ENCODE measurements around the gene TMPRSS6. TPM values are rescaled to one million over a fixed set of nuclear protein-coding genes. Genes with fewer than 3 reads are reported as not detected.

Gene TMPRSS6
- total RNA-seq, 6 experiments from 2014 or later = not detected

GRCh38 chr22:37103656-37104452, 5.7 kb downstream of the TMPRSS6 start:
- Mint-ChIP-seq H3K27me3 (ENCODE audit: insufficient read depth) (peaks cover 58% of the 10 kb centered on the region), H3K4me3 (no peak overlapping the region), H3K4me1 (ENCODE audit: low read depth) (no peaks in the 10 kb centered on the region), H3K9me3 (no peaks in the 10 kb centered on the region), H3K36me3 (ENCODE audit: low read depth) (no peaks in the 10 kb centered on the region), H3K27ac (no peak overlapping the region)
- no peak for DNase-seq
- no peak for TF ChIP-seq CTCF (IDR thresholded peaks at IDR 0.05)

GRCh38 chr22:37103151-37103550, 6.4 kb downstream of the TMPRSS6 start:
- H3K36me3 Mint-ChIP-seq (ENCODE audit: low read depth) = no peaks in the 10 kb centered on the region
- no peak for DNase-seq
- no peak overlapping the region for H3K27ac Mint-ChIP-seq
- no peak for TF ChIP-seq CTCF (IDR thresholded peaks at IDR 0.05)
- no peaks in the 10 kb centered on the region for H3K9me3 Mint-ChIP-seq
- H3K4me1 Mint-ChIP-seq (ENCODE audit: low read depth) = no peaks in the 10 kb centered on the region
- peaks cover 59% of the 10 kb centered on the region for H3K27me3 Mint-ChIP-seq (ENCODE audit: insufficient read depth)
- H3K4me3 Mint-ChIP-seq = no peak overlapping the region

GRCh38 chr22:37101311-37102066, 8.0 kb downstream of the TMPRSS6 start:
- Mint-ChIP-seq H3K9me3 (no peaks in the 10 kb centered on the region), H3K27me3 (ENCODE audit: insufficient read depth) (peaks cover 63% of the 10 kb centered on the region), H3K4me3 (no peak overlapping the region), H3K36me3 (ENCODE audit: low read depth) (no peaks in the 10 kb centered on the region), H3K27ac (no peak overlapping the region), H3K4me1 (ENCODE audit: low read depth) (no peaks in the 10 kb centered on the region)
- no peak for TF ChIP-seq CTCF (IDR thresholded peaks at IDR 0.05)
- no peak for DNase-seq

GRCh38 chr22:37100589-37101127, 8.9 kb downstream of the TMPRSS6 start:
- H3K9me3 Mint-ChIP-seq = no peaks in the 10 kb centered on the region
- no peaks in the 10 kb centered on the region for H3K36me3 Mint-ChIP-seq (ENCODE audit: low read depth)
- H3K27ac Mint-ChIP-seq = no peak overlapping the region
- H3K4me1 Mint-ChIP-seq (ENCODE audit: low read depth) = no peaks in the 10 kb centered on the region
- no peak for TF ChIP-seq CTCF (IDR thresholded peaks at IDR 0.05)
- peaks cover 66% of the 10 kb centered on the region for H3K27me3 Mint-ChIP-seq (ENCODE audit: insufficient read depth)
- DNase-seq = no peak
- H3K4me3 Mint-ChIP-seq = no peak overlapping the region

GRCh38 chr22:37098976-37099591, 10.4 kb downstream of the TMPRSS6 start:
- H3K4me1 Mint-ChIP-seq (ENCODE audit: low read depth) = no peaks in the 10 kb centered on the region
- DNase-seq = no peak
- no peaks in the 10 kb centered on the region for H3K36me3 Mint-ChIP-seq (ENCODE audit: low read depth)
- H3K27me3 Mint-ChIP-seq (ENCODE audit: insufficient read depth) = peaks cover 72% of the 10 kb centered on the region
- H3K4me3 Mint-ChIP-seq = no peak overlapping the region
- H3K9me3 Mint-ChIP-seq = no peaks in the 10 kb centered on the region
- TF ChIP-seq CTCF (IDR thresholded peaks at IDR 0.05) = peak; percentile 56; the same call in 1 of the 2 replicates
- H3K27ac Mint-ChIP-seq = no peak overlapping the region

Data from HFFc6 (cell line).